Measurements from ENCODE around the gene DTX1.

DNA sequence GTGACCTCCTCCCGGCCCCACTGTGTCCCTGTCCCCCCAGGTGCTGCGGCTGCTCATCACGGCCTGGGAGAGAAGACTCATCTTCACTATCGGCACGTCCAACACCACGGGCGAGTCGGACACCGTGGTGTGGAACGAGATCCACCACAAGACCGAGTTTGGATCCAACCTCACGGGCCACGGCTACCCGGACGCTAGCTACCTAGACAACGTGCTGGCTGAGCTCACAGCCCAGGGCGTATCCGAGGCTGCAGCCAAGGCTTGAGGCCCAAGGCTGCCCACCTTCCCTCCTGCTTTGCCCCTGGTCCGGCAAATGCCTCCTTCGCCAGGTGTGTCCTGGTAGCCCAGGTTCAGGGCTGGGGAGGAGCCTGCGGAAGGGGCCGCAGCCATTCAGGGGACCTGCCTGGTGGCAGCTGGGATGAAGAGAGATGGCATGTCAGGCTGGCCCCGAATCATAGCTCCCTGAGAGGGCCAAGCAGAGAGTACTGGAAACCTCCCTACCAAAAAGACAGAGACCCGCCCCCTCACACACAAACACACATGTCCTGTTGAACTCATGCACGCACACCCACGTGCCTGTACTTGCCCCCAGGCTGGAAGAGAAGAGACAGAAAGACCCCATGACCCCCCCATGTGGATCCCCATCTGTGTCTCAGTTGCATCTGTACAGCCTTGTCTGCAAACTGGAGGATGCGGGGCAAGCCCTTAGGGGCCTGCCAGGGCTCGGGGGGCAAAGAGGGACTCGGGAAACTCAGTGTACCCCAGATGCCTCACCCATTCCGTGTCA lies 40.3 kb downstream of the DTX1 start:
- TF ChIP-seq EP300 (IDR thresholded peaks at IDR 0.05) (no peak), POLR2A (IDR thresholded peaks at IDR 0.05) (no peak)

All from tibial nerve (tissue), 3 donors.